Measurements from ENCODE around the gene CEBPA.
"Not testable (repeated sequence)": the region's sequence is repeated elsewhere in the genome, so short reads cannot be mapped to it uniquely, and the experiment has no call there.

The CEBPA gene

GRCh38 chr19:33300009-33300893, 2.1 kb downstream of the CEBPA start:
- no peak for DNase-seq

- no peak for DNase-seq
These were observed 3.2 kb downstream of the CEBPA start for GRCh38 chr19:33299051-33299688.

- DNase-seq: no peak
These were observed 4.0 kb downstream of the CEBPA start for GRCh38 chr19:33298146-33298911.

GRCh38 chr19:33297401-33298145, 4.8 kb downstream of the CEBPA start:
- no peak for DNase-seq

- DNase-seq: no peak
These were observed 5.8 kb downstream of the CEBPA start for GRCh38 chr19:33296488-33296971.

- DNase-seq: no peak
These were observed 6.5 kb downstream of the CEBPA start for GRCh38 chr19:33295621-33296487.

GRCh38 chr19:33295046-33295445, 7.3 kb downstream of the CEBPA start:
- DNase-seq: not testable (repeated sequence)

- peak; percentile 51 for DNase-seq
These were observed 8.1 kb downstream of the CEBPA start for GRCh38 chr19:33294058-33294798.

GRCh38 chr19:33293255-33294057, 8.9 kb downstream of the CEBPA start:
- peak; percentile 87 for DNase-seq

- DNase-seq: peak; percentile 87
These were observed 9.6 kb downstream of the CEBPA start for GRCh38 chr19:33292595-33293254.

GRCh38 chr19:33291623-33292534, 10.5 kb downstream of the CEBPA start:
- no peak for DNase-seq

- DNase-seq: no peak
These were observed 11.2 kb downstream of the CEBPA start for GRCh38 chr19:33290956-33291622.

GRCh38 chr19:33290082-33290815, 12.1 kb downstream of the CEBPA start:
- no peak for DNase-seq

GRCh38 chr19:33289261-33289660, 13.1 kb downstream of the CEBPA start:
- no peak for DNase-seq

- no peak for DNase-seq
These were observed 13.7 kb downstream of the CEBPA start for GRCh38 chr19:33288666-33289065.

- DNase-seq: no peak
These were observed 14.4 kb downstream of the CEBPA start for GRCh38 chr19:33287927-33288326.

- no peak for DNase-seq
These were observed 14.9 kb downstream of the CEBPA start for GRCh38 chr19:33287438-33287837.
